ENCODE data around the gene PIGA.

Gene PIGA

DNA sequence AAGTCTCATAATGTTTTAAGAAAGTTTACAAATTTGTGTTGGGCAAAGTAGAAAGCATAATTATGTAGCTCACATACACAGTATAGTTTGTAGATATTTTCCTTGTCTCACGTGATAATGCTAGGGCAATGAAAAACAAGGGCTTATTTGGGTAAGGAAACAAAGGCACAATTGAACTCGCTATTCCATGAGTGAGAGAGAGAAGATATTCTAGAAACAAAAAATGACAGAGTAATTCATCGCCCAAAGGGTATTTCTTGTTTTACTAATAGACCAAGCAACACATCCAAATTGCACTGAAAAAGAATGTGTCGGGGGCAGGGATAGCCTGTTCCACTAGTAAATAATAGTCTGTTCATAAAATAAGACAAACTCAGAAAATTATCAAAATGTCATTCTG lies 16.2 kb downstream of the PIGA start:
- H3K4me3 ChIP-seq (ENCODE audit: insufficient read depth in 1 of 2, low read depth in 1 of 2, low read length in 2 of 2) = no peak overlapping the region
- H2AK5ac ChIP-seq (ENCODE audit: low read length, severe bottlenecking) = no peak overlapping the region
- WGBS = no CpG with 5 or more reads among the region's 4 CpGs
- H3K36me3 ChIP-seq (ENCODE audit: control insufficient read depth in 1 of 2, insufficient read depth in 2 of 2, low read depth in 1 of 2, low read length in 2 of 2) = peaks cover 0 to 29% of the 10 kb centered on the region in 2 experiments
- H2BK15ac ChIP-seq (ENCODE audit: low read depth, poor library complexity, severe bottlenecking) = no peak overlapping the region
- no peaks in the 10 kb centered on the region for H3K27me3 ChIP-seq (ENCODE audit: control insufficient read depth in 1 of 2, insufficient read depth in 1 of 2, low read length in 2 of 2)
- no peak overlapping the region for H3K27ac ChIP-seq (ENCODE audit: low read length, poor library complexity, severe bottlenecking)
- H3K23ac ChIP-seq (ENCODE audit: low read length in 2 of 2) = no peak overlapping the region
- no peak overlapping the region for H4K91ac ChIP-seq (ENCODE audit: low read length)
- H4K8ac ChIP-seq (ENCODE audit: low read length) = no peak overlapping the region
- no peak overlapping the region for H3K4me2 ChIP-seq (ENCODE audit: low read length, poor library complexity, severe bottlenecking)
- no peak overlapping the region for H2BK5ac ChIP-seq (ENCODE audit: low read depth, low read length, poor library complexity, severe bottlenecking)
- H3K9ac ChIP-seq (ENCODE audit: low read length) = no peak overlapping the region
- H2BK120ac ChIP-seq (ENCODE audit: low read depth, low read length) = no peak overlapping the region
- no peaks in the 10 kb centered on the region for H3K79me1 ChIP-seq (replicated peaks; ENCODE audit: low read length, poor library complexity, severe bottlenecking)
- H3K9me3 ChIP-seq (ENCODE audit: control insufficient read depth, low read length) = no peaks in the 10 kb centered on the region
- H3K4ac ChIP-seq (ENCODE audit: low read depth in 1 of 2, low read length in 2 of 2) = no peak overlapping the region
- no peak overlapping the region for H2AFZ ChIP-seq (ENCODE audit: low read depth, low read length)
- no peaks in the 10 kb centered on the region for H3K4me1 ChIP-seq (ENCODE audit: control insufficient read depth, insufficient read depth, low read depth, low read length)
- no peak overlapping the region for H2BK12ac ChIP-seq (ENCODE audit: low read length in 2 of 2)
- H3K18ac ChIP-seq (ENCODE audit: low read depth in 1 of 2, low read length in 2 of 2) = no peak overlapping the region
- DNase-seq = no peak
- no peak overlapping the region for H3K14ac ChIP-seq (ENCODE audit: low read length in 2 of 2)

DNA sequence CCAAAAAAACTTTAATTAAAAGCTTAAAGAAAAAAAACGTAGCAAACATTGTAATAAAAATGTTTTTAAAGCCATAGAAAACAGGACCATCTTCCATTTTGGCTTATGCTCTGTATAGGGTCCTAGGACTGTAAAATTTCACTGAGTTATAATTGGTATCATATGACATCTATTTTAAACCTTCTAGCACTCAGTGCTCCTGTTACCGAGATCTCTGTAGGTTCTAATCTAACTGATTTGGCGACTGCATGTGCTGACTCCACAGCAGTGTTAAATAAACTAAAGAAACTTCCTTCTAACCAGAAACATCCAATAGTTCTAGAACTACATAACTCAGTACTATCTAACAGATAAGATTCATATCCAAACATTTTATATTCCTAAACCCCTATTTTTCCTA lies 19.8 kb downstream of the PIGA start, which contains the start of gene ASB11:
Gene ASB11 (minus strand): TSS at position 132 of the 400 bp plus-strand sequence. CDS start 35 bp downstream, at position 97.
- DNase-seq = no peak
- Histone ChIP-seq H3K4me2 (ENCODE audit: low read length, poor library complexity, severe bottlenecking) (no peak within 1 kb of the TSS), H3K36me3 (ENCODE audit: control insufficient read depth in 1 of 2, insufficient read depth in 2 of 2, low read depth in 1 of 2, low read length in 2 of 2) (peaks cover 0 to under 1% of the 10 kb centered on the region in 2 experiments), H3K4ac (ENCODE audit: low read depth in 1 of 2, low read length in 2 of 2) (no peak within 1 kb of the TSS), H3K79me1 (replicated peaks; ENCODE audit: low read length, poor library complexity, severe bottlenecking) (no peaks in the 10 kb centered on the region), H2AFZ (ENCODE audit: low read depth, low read length) (no peak within 1 kb of the TSS), H3K4me3 (ENCODE audit: insufficient read depth in 1 of 2, low read depth in 1 of 2, low read length in 2 of 2) (no peak within 1 kb of the TSS), H2BK15ac (ENCODE audit: low read depth, poor library complexity, severe bottlenecking) (no peak within 1 kb of the TSS), H3K18ac (ENCODE audit: low read depth in 1 of 2, low read length in 2 of 2) (no peak within 1 kb of the TSS), H2BK12ac (ENCODE audit: low read length in 2 of 2) (no peak within 1 kb of the TSS), H3K14ac (ENCODE audit: low read length in 2 of 2) (no peak within 1 kb of the TSS), H3K4me1 (ENCODE audit: control insufficient read depth, insufficient read depth, low read depth, low read length) (no peaks in the 10 kb centered on the region), H4K8ac (ENCODE audit: low read length) (no peak within 1 kb of the TSS), H3K23ac (ENCODE audit: low read length in 2 of 2) (no peak within 1 kb of the TSS), H3K9ac (ENCODE audit: low read length) (no peak within 1 kb of the TSS), H3K9me3 (ENCODE audit: control insufficient read depth, low read length) (no peaks in the 10 kb centered on the region), H3K27me3 (ENCODE audit: control insufficient read depth in 1 of 2, insufficient read depth in 1 of 2, low read length in 2 of 2) (no peaks in the 10 kb centered on the region), H2BK5ac (ENCODE audit: low read depth, low read length, poor library complexity, severe bottlenecking) (no peak within 1 kb of the TSS), H2BK120ac (ENCODE audit: low read depth, low read length) (no peak within 1 kb of the TSS), H3K27ac (ENCODE audit: low read length, poor library complexity, severe bottlenecking) (no peak within 1 kb of the TSS), H4K91ac (ENCODE audit: low read length) (no peak within 1 kb of the TSS), H2AK5ac (ENCODE audit: low read length, severe bottlenecking) (no peak within 1 kb of the TSS)
- 96% methylated on average over 2 of the region's 3 CpGs for WGBS

DNA sequence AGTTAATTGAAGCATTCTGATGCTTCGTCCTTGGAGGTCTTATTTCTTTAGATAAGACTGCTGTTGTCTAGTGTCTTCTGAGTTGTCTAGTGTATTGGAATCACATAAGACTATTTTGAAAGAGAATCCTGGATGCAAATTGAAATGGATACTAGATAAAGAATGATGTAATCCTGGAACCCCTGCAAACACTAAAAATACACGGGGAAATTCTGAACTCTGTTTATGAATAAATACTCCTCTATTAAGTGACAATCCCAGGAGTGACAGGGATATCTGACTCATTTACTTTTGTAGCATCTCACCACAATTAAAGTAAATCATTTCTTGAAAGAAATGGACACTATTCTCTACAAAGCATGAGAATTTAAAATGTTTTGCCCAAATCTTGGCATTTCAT lies 20.9 kb downstream of the PIGA start:
- WGBS = 100% methylated on average over 1 of the region's 2 CpGs
- H3K27ac ChIP-seq (ENCODE audit: low read length, poor library complexity, severe bottlenecking) = no peak overlapping the region
- no peaks in the 10 kb centered on the region for H3K27me3 ChIP-seq (ENCODE audit: control insufficient read depth in 1 of 2, insufficient read depth in 1 of 2, low read length in 2 of 2)

DNA sequence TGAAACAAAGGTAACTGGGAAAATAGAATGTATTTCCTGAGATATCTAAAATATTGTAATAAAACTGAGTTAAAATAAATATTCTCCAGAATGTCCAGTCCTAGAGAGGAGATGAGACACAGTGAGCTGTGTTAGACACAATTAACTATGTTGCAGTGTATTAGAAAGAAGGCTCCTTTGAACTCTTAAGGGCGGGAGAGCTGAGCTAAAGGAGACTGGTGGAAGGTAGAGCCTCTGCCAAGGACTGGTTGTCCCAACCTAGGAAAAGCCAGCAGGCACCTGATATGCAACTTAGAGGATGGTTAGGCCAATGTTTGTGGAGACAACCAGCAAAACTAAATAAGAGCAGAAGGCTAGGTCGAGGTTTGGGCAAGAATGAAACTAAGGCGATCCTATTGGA lies 24.2 kb downstream of the PIGA start:
- no peak overlapping the region for H4K91ac ChIP-seq (ENCODE audit: low read length)
- WGBS = 98% methylated on average over 3 of the region's 3 CpGs

More for the DNA sequence above, 20.9 kb downstream of the PIGA start:
- no peak overlapping the region for H4K8ac ChIP-seq (ENCODE audit: low read length)
- no peak overlapping the region for H2BK120ac ChIP-seq (ENCODE audit: low read depth, low read length)
- H3K79me1 ChIP-seq (replicated peaks; ENCODE audit: low read length, poor library complexity, severe bottlenecking) = no peaks in the 10 kb centered on the region
- DNase-seq = no peak
- no peak overlapping the region for H2AK5ac ChIP-seq (ENCODE audit: low read length, severe bottlenecking)
- no peak overlapping the region for H3K9ac ChIP-seq (ENCODE audit: low read length)
- H3K14ac ChIP-seq (ENCODE audit: low read length in 2 of 2) = no peak overlapping the region
- no peak overlapping the region for H2BK5ac ChIP-seq (ENCODE audit: low read depth, low read length, poor library complexity, severe bottlenecking)
- no peak overlapping the region for H3K4me2 ChIP-seq (ENCODE audit: low read length, poor library complexity, severe bottlenecking)
- no peak overlapping the region for H4K91ac ChIP-seq (ENCODE audit: low read length)
- no peak overlapping the region for H3K18ac ChIP-seq (ENCODE audit: low read depth in 1 of 2, low read length in 2 of 2)
- H3K4ac ChIP-seq (ENCODE audit: low read depth in 1 of 2, low read length in 2 of 2) = no peak overlapping the region
- no peaks in the 10 kb centered on the region for H3K36me3 ChIP-seq (ENCODE audit: control insufficient read depth in 1 of 2, insufficient read depth in 2 of 2, low read depth in 1 of 2, low read length in 2 of 2)
- H3K4me3 ChIP-seq (ENCODE audit: insufficient read depth in 1 of 2, low read depth in 1 of 2, low read length in 2 of 2) = no peak overlapping the region
- no peak overlapping the region for H2BK12ac ChIP-seq (ENCODE audit: low read length in 2 of 2)
- no peak overlapping the region for H2AFZ ChIP-seq (ENCODE audit: low read depth, low read length)
- no peak overlapping the region for H2BK15ac ChIP-seq (ENCODE audit: low read depth, poor library complexity, severe bottlenecking)
- H3K4me1 ChIP-seq (ENCODE audit: control insufficient read depth, insufficient read depth, low read depth, low read length) = no peaks in the 10 kb centered on the region
- no peaks in the 10 kb centered on the region for H3K9me3 ChIP-seq (ENCODE audit: control insufficient read depth, low read length)
- no peak overlapping the region for H3K23ac ChIP-seq (ENCODE audit: low read length in 2 of 2)

More for the DNA sequence above, 24.2 kb downstream of the PIGA start:
- H3K4ac ChIP-seq (ENCODE audit: low read depth in 1 of 2, low read length in 2 of 2) = no peak overlapping the region
- H2BK5ac ChIP-seq (ENCODE audit: low read depth, low read length, poor library complexity, severe bottlenecking) = no peak overlapping the region
- no peak overlapping the region for H3K18ac ChIP-seq (ENCODE audit: low read depth in 1 of 2, low read length in 2 of 2)
- no peak overlapping the region for H2AFZ ChIP-seq (ENCODE audit: low read depth, low read length)
- no peak overlapping the region for H3K23ac ChIP-seq (ENCODE audit: low read length in 2 of 2)
- DNase-seq = no peak
- no peaks in the 10 kb centered on the region for H3K4me1 ChIP-seq (ENCODE audit: control insufficient read depth, insufficient read depth, low read depth, low read length)
- no peaks in the 10 kb centered on the region for H3K9me3 ChIP-seq (ENCODE audit: control insufficient read depth, low read length)
- no peak overlapping the region for H3K4me2 ChIP-seq (ENCODE audit: low read length, poor library complexity, severe bottlenecking)
- H2BK15ac ChIP-seq (ENCODE audit: low read depth, poor library complexity, severe bottlenecking) = no peak overlapping the region
- H3K27ac ChIP-seq (ENCODE audit: low read length, poor library complexity, severe bottlenecking) = no peak overlapping the region
- no peak overlapping the region for H3K9ac ChIP-seq (ENCODE audit: low read length)
- H3K14ac ChIP-seq (ENCODE audit: low read length in 2 of 2) = no peak overlapping the region
- H3K79me1 ChIP-seq (replicated peaks; ENCODE audit: low read length, poor library complexity, severe bottlenecking) = no peaks in the 10 kb centered on the region
- no peak overlapping the region for H2BK120ac ChIP-seq (ENCODE audit: low read depth, low read length)
- H4K8ac ChIP-seq (ENCODE audit: low read length) = no peak overlapping the region
- peaks cover 0 to 8% of the 10 kb centered on the region in 2 experiments for H3K27me3 ChIP-seq (ENCODE audit: control insufficient read depth in 1 of 2, insufficient read depth in 1 of 2, low read length in 2 of 2)
- no peak overlapping the region for H3K4me3 ChIP-seq (ENCODE audit: insufficient read depth in 1 of 2, low read depth in 1 of 2, low read length in 2 of 2)
- H3K36me3 ChIP-seq (ENCODE audit: control insufficient read depth in 1 of 2, insufficient read depth in 2 of 2, low read depth in 1 of 2, low read length in 2 of 2) = no peaks in the 10 kb centered on the region
- no peak overlapping the region for H2BK12ac ChIP-seq (ENCODE audit: low read length in 2 of 2)
- H2AK5ac ChIP-seq (ENCODE audit: low read length, severe bottlenecking) = no peak overlapping the region

Data from mesenchymal stem cell (in vitro differentiated cells and primary cell).